ENCODE measurements around the gene NFKB1. TPM values are rescaled to one million over a fixed set of nuclear protein-coding genes. Genes with fewer than 3 reads are reported as not detected.

NFKB1 gene
- total RNA-seq, 2 donors from 2014 or later: 151 to 167 TPM

DNA sequence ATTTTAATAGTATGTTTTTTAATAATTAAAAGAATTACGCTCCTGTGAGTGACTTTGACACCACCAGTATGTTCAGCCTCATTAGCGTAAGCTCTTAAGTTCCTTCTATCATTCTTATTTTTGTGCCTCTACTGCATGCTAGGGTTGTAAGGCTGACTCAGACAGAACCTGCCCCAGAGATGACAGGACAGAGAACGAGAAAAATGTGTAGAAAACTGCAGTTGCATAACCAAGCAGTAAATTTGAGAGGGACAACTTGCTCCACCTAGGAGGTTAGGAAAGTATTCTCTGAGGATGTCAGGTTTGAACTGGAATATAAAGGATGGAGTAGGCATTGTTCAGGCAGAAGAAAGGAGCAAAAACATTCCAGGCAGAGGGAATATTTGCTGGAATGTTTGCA is 98.7 kb downstream of the NFKB1 start:
- DNase-seq (no peak), ATAC-seq (replicated peaks in 1 of 2) (no peak)
- Mint-ChIP-seq H3K4me3 (peak overlapping the region in 1 of 2 donors; percentile 6), H3K36me3 (ENCODE audit: insufficient read depth in 2 of 2) (peaks cover 33 to 74% of the 10 kb centered on the region in 2 donors), H3K4me1 (ENCODE audit: low read depth) (peaks cover 69% of the 10 kb centered on the region), H3K27me3 (ENCODE audit: low read depth) (no peaks in the 10 kb centered on the region), H3K27ac (no peak overlapping the region), H3K9me3 (peaks cover 0 to 2% of the 10 kb centered on the region in 2 donors)

DNA sequence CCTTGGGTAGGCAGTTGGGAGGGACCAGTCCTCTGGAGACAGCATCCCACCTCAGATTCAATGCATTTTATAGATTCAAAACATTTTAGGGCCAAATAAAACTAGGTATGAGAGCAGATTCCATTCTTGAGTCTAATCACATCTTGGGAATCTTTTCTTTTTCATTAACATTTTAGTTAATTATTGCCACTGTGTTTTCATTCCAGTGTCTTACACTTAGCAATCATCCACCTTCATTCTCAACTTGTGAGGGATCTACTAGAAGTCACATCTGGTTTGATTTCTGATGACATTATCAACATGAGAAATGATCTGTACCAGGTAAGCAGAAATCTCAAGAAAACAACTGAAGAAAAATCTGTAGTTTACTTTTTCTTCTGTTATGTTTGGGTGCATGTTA is 99.5 kb downstream of the NFKB1 start:
- Mint-ChIP-seq H3K4me1 (ENCODE audit: low read depth) (peaks cover 61% of the 10 kb centered on the region), H3K4me3 (no peak overlapping the region), H3K9me3 (peaks cover 0 to 2% of the 10 kb centered on the region in 2 donors), H3K36me3 (ENCODE audit: insufficient read depth in 2 of 2) (peaks cover 31 to 74% of the 10 kb centered on the region in 2 donors), H3K27me3 (ENCODE audit: low read depth) (no peaks in the 10 kb centered on the region), H3K27ac (peak overlapping the region; percentile 81)
- ATAC-seq (replicated peaks in 1 of 2) (no peak), DNase-seq (no peak)

DNA sequence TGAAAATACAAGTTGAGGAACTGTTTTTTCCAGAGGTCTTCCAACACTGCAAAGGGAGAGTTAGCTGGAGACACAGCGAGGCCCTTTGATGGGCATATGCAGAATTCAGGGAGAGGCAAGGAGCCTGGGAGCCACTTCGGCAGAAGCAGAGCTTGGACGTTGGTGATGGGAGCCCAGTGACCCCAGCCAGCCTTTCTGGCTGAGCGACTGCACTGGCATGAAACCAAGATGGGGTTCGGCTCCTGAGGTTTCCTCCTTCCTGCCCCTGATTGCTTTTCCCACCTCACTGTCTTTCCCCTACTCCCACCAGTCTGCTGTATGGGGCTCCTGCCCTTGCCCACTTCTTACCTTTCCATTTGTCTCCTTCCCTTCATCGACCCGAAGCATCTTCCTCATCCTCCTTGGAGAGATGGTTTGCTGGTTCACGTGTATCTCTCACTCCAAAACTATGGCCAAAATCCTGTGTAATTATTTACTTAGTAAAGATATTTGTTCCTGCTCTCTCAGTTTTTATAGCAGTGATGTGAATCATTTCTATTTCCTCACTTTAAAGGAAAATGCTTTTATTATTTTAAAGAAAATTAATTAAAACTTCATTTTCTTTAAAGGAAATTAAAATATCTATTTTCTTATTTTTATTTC is 100.5 kb downstream of the NFKB1 start:
- H3K4me3 Mint-ChIP-seq: no peak overlapping the region
- H3K27ac Mint-ChIP-seq: no peak overlapping the region
- ATAC-seq (replicated peaks in 1 of 2) (no peak), DNase-seq (no peak)
- no peaks in the 10 kb centered on the region for H3K27me3 Mint-ChIP-seq (ENCODE audit: low read depth)
- peaks cover 32 to 68% of the 10 kb centered on the region in 2 donors for H3K36me3 Mint-ChIP-seq (ENCODE audit: insufficient read depth in 2 of 2)
- peaks cover 54% of the 10 kb centered on the region for H3K4me1 Mint-ChIP-seq (ENCODE audit: low read depth)
- peaks cover 0 to 2% of the 10 kb centered on the region in 2 donors for H3K9me3 Mint-ChIP-seq

DNA sequence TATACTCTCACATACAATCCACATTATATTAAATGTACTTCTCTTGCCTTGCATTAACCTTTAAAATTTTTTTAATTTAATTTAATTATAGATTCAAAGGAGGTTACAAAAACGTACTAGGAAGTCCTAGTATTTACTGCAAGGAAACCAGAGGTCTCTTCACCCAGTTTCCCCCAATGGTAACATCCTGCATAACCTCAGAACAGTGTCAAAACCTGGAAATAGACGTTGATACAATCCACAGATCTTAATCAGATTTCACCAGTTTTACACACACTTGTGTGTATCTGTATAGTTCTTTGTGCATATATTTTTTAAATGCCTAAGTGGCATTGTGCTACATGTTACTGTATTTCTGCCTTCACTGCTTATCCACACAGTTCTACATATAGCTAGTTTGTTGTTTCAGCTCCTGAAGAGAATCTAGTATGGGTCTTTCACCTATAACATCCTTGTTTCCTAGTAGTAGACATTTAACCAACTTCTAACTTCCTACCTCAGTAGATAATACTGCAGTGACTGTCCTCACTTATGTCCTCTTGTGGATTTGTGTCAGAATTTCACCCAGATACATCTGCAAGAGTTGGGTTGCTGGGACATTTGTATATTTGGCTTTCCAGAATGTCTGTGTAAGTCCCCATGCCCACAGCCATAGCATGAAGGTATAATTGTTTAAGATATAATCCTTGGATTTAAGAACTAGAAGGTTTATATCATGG is 103.2 kb downstream of the NFKB1 start:
- H3K9me3 Mint-ChIP-seq: peaks cover 0 to 2% of the 10 kb centered on the region in 2 donors
- peak overlapping the region; percentile 9 for H3K27ac Mint-ChIP-seq
- H3K4me1 Mint-ChIP-seq (ENCODE audit: low read depth): peaks cover 54% of the 10 kb centered on the region
- H3K27me3 Mint-ChIP-seq (ENCODE audit: low read depth): no peaks in the 10 kb centered on the region
- peaks cover 16 to 68% of the 10 kb centered on the region in 2 donors for H3K36me3 Mint-ChIP-seq (ENCODE audit: insufficient read depth in 2 of 2)
- ATAC-seq (replicated peaks in 1 of 2): no peak
- DNase-seq: no peak
- H3K4me3 Mint-ChIP-seq: no peak overlapping the region

DNA sequence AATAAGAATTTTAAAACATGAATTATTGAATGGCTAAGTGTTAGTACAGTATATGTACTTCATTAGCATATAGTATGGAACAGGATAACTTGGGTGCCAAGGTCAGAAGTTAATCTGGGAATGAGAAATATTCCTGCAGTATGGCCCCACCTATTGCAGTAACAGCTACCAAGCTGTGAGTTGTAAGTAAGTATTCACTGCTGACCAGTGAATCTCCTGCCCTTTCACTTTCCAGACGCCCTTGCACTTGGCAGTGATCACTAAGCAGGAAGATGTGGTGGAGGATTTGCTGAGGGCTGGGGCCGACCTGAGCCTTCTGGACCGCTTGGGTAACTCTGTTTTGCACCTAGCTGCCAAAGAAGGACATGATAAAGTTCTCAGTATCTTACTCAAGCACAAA is 105.1 kb downstream of the NFKB1 start:
- no peak overlapping the region for H3K4me3 Mint-ChIP-seq
- DNase-seq: no peak
- H3K27me3 Mint-ChIP-seq (ENCODE audit: low read depth): no peaks in the 10 kb centered on the region
- H3K9me3 Mint-ChIP-seq: peaks cover 0 to 2% of the 10 kb centered on the region in 2 donors
- peaks cover 53% of the 10 kb centered on the region for H3K4me1 Mint-ChIP-seq (ENCODE audit: low read depth)
- H3K36me3 Mint-ChIP-seq (ENCODE audit: insufficient read depth in 2 of 2): peaks cover 18 to 64% of the 10 kb centered on the region in 2 donors
- no peak for ATAC-seq (replicated peaks in 1 of 2)
- peak overlapping the region; percentile 82 for H3K27ac Mint-ChIP-seq

DNA sequence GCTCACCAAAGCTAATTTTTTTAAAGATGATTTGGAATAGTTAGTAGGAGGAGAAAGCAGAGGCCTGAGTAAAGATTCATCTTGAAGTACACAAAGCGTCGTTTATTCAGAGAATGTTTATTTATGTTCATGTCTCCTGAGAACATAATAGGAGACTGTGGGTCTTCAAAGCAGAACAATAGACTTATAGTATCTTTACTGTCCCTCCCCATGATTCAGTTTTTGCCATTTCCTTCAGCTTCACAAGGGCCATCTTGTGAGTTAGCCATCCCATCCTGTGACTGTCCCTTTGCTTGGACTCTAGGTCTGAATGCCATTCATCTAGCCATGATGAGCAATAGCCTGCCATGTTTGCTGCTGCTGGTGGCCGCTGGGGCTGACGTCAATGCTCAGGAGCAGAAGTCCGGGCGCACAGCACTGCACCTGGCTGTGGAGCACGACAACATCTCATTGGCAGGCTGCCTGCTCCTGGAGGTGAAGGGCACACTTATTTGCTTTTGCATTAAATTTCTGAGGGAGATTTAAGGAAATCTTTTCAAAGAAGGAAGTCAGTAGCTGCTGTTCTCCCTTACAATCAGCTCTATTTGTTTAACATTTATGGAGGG is 105.8 kb downstream of the NFKB1 start:
- Mint-ChIP-seq H3K27ac (peak overlapping the region; percentile 82), H3K4me1 (ENCODE audit: low read depth) (peaks cover 60% of the 10 kb centered on the region), H3K4me3 (no peak overlapping the region), H3K27me3 (ENCODE audit: low read depth) (no peaks in the 10 kb centered on the region), H3K9me3 (peaks cover 0 to 2% of the 10 kb centered on the region in 2 donors), H3K36me3 (ENCODE audit: insufficient read depth in 2 of 2) (peaks cover 17 to 64% of the 10 kb centered on the region in 2 donors)
- DNase-seq: no peak
- no peak for ATAC-seq (replicated peaks in 1 of 2)

DNA sequence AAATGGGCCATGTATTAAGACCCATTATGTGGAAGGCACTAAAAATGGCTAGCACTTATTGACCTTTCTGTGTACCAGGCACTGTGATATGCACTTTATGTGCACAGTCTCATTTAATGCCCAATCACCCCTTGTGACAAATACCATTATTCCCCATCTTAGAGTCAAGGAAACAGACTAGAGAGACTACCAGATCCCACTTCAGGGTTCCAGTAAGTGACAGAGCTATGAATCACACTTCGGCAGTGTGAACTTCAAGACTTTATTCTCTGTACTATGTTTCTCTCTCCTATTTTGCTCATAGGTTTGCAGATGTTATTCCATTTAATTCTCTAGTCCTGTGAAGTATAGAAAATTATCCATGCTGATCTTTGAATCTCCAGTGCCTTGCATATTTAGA is 107.0 kb downstream of the NFKB1 start:
- Mint-ChIP-seq H3K4me1 (ENCODE audit: low read depth) (peaks cover 72% of the 10 kb centered on the region), H3K4me3 (peak overlapping the region in 1 of 2 donors; percentile 15), H3K27me3 (ENCODE audit: low read depth) (no peaks in the 10 kb centered on the region), H3K27ac (peak overlapping the region; percentile 89), H3K9me3 (peaks cover 0 to 2% of the 10 kb centered on the region in 2 donors), H3K36me3 (ENCODE audit: insufficient read depth in 2 of 2) (peaks cover 20 to 67% of the 10 kb centered on the region in 2 donors)
- DNase-seq (no peak), ATAC-seq (replicated peaks in 1 of 2) (peak; percentile 24 to 53)

DNA sequence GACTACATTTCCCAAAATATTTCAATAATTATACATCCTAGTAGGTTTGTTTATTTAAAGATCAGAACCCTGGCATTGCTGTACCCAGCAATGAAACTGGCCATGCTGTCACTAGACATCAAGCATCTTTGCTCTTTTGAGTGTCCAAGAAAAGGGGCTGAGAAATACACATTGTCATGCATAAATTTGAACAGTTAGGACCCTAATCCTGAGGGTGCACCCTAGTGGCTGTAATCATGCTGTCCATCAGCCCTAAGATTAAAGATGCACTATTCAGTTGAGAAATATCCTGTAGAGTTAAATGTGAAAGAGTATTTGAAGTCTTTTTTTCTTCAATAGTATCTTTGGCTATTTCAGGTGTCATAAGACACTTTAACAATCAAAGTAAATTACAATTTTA is 108.8 kb downstream of the NFKB1 start:
- Mint-ChIP-seq H3K4me3 (no peak overlapping the region), H3K27ac (peak overlapping the region; percentile 63), H3K27me3 (ENCODE audit: low read depth) (no peaks in the 10 kb centered on the region), H3K36me3 (ENCODE audit: insufficient read depth in 2 of 2) (peaks cover 28 to 69% of the 10 kb centered on the region in 2 donors), H3K9me3 (no peaks in the 10 kb centered on the region), H3K4me1 (ENCODE audit: low read depth) (peaks cover 84% of the 10 kb centered on the region)
- DNase-seq: no peak
- ATAC-seq (replicated peaks in 1 of 2): no peak

DNA sequence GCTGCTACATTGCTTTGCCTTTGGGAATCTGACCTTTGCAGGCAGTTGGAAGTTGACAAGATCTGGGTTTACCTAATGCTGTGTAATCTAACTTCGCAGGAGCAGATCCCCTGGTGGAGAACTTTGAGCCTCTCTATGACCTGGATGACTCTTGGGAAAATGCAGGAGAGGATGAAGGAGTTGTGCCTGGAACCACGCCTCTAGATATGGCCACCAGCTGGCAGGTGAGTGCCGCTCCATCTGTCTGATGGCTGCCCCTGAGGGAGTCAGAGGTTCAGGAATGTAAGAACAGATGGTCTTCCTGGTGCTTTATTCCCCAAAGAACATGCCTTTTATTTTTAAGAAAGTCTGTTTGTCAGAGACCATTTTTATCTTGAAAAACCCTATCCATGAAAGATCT is 109.3 kb downstream of the NFKB1 start:
- no peaks in the 10 kb centered on the region for H3K9me3 Mint-ChIP-seq
- no peaks in the 10 kb centered on the region for H3K27me3 Mint-ChIP-seq (ENCODE audit: low read depth)
- H3K4me3 Mint-ChIP-seq: no peak overlapping the region
- H3K27ac Mint-ChIP-seq: peak overlapping the region; percentile 97
- H3K4me1 Mint-ChIP-seq (ENCODE audit: low read depth): peaks cover 89% of the 10 kb centered on the region
- H3K36me3 Mint-ChIP-seq (ENCODE audit: insufficient read depth in 2 of 2): peaks cover 31 to 70% of the 10 kb centered on the region in 2 donors
- DNase-seq (no peak), ATAC-seq (replicated peaks in 1 of 2) (no peak)

DNA sequence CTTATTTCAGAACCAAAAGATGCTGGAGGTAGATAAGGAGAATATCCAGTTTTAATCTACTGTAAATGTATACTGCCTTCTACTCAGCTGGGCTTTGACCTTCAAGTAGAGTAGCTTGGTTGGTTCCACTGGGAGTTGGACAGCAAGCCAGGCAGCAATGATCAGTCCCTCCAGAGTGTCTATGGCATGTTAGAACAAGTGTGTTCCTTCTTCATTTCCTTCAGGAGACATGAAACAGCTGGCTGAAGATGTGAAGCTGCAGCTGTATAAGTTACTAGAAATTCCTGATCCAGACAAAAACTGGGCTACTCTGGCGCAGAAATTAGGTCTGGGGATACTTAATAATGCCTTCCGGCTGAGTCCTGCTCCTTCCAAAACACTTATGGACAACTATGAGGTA is 111.1 kb downstream of the NFKB1 start:
- DNase-seq: no peak
- Mint-ChIP-seq H3K36me3 (ENCODE audit: insufficient read depth in 2 of 2) (peaks cover 33 to 76% of the 10 kb centered on the region in 2 donors), H3K4me3 (peak overlapping the region; percentile 62 to 70), H3K9me3 (no peaks in the 10 kb centered on the region), H3K27ac (peak overlapping the region; percentile 97), H3K27me3 (ENCODE audit: low read depth) (no peaks in the 10 kb centered on the region), H3K4me1 (ENCODE audit: low read depth) (peaks cover 95% of the 10 kb centered on the region)
- no peak for ATAC-seq (replicated peaks in 1 of 2)

DNA sequence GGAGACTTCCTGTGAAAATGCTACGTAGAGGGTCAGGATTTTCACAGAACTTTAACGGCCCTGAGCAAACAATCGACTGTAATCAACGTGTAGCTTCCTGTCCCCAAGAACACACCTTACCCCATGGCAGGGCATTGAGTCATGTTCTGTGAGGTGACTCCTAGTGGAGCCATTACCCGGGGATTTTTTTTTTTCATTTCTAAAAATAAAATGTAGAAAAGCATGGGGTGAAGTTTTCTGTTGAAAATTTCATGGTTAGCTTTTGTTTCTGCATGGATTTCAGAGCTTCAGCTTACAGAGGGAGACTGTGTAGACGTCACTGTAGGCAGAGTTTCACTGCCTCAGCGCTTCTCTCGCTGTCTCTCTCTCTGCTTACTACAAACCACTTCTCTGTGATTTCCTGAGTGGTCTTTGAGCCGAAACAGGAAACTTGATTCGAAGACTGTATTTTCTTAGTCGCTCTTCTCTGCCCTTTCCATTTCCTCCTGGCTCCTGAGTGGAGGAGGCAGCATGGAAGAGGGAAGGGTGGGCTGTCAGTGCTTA is 111.7 kb downstream of the NFKB1 start:
- no peaks in the 10 kb centered on the region for H3K9me3 Mint-ChIP-seq
- H3K4me1 Mint-ChIP-seq (ENCODE audit: low read depth): peaks cover 89% of the 10 kb centered on the region
- peak; percentile 56 to 64 for DNase-seq
- peak overlapping the region; percentile 62 to 70 for H3K4me3 Mint-ChIP-seq
- no peaks in the 10 kb centered on the region for H3K27me3 Mint-ChIP-seq (ENCODE audit: low read depth)
- peak overlapping the region; percentile 97 for H3K27ac Mint-ChIP-seq
- ATAC-seq (replicated peaks in 1 of 2): peak; percentile 84 to 89
- peaks cover 33 to 72% of the 10 kb centered on the region in 2 donors for H3K36me3 Mint-ChIP-seq (ENCODE audit: insufficient read depth in 2 of 2)

DNA sequence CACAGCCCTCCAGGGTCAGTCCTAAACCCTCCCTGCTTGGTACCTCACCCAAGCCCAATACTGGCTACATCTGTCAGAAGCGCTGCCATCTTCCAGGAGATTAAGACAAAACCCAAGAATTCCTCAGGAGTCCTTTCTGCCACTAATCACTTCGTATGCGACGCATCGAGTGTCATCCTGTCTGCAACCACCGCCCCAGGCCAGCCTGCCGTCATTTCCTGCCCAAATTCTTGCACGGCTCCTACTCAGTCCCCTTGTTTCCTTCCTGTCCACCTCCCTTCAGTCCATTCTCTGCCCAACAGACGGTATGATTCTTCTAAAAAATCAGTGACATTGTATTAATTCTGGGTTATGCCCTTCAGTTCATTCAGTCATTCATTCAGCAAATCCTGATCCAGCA is 113.6 kb downstream of the NFKB1 start:
- H3K9me3 Mint-ChIP-seq: no peaks in the 10 kb centered on the region
- peak overlapping the region; percentile 97 for H3K27ac Mint-ChIP-seq
- ATAC-seq (replicated peaks in 1 of 2) (peak in 1 of 2 donors; percentile 23), DNase-seq (no peak)
- H3K4me3 Mint-ChIP-seq: peak overlapping the region; percentile 62 to 70
- H3K36me3 Mint-ChIP-seq (ENCODE audit: insufficient read depth in 2 of 2): peaks cover 30 to 57% of the 10 kb centered on the region in 2 donors
- H3K27me3 Mint-ChIP-seq (ENCODE audit: low read depth): no peaks in the 10 kb centered on the region
- peaks cover 85% of the 10 kb centered on the region for H3K4me1 Mint-ChIP-seq (ENCODE audit: low read depth)

DNA sequence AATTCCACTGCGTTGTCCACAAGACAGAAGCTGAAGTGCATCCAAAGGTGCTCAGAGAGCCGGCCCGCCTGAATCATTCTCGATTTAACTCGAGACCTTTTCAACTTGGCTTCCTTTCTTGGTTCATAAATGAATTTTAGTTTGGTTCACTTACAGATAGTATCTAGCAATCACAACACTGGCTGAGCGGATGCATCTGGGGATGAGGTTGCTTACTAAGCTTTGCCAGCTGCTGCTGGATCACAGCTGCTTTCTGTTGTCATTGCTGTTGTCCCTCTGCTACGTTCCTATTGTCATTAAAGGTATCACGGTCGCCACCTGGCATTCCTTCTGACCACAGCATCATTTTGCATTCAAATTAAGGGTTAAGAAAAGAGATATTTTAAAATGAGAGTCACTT is 115.5 kb downstream of the NFKB1 start:
- peak overlapping the region in 1 of 2 donors; percentile 26 for H3K4me3 Mint-ChIP-seq
- DNase-seq (peak in 1 of 2 donors; percentile 44), ATAC-seq (replicated peaks in 1 of 2) (peak; percentile 3 to 7)
- H3K27me3 Mint-ChIP-seq (ENCODE audit: low read depth): no peaks in the 10 kb centered on the region
- H3K36me3 Mint-ChIP-seq (ENCODE audit: insufficient read depth in 2 of 2): peaks cover 27 to 46% of the 10 kb centered on the region in 2 donors
- no peaks in the 10 kb centered on the region for H3K9me3 Mint-ChIP-seq
- H3K27ac Mint-ChIP-seq: peak overlapping the region; percentile 60
- peaks cover 78% of the 10 kb centered on the region for H3K4me1 Mint-ChIP-seq (ENCODE audit: low read depth)
